GM18951 (cell line): ENCODE data around the gene PAM.

Experiments used
- POLR2A ChIP-seq: IDR thresholded peaks from 4 replicates; pipeline ENCODE4 v1.6.1; 2011; ENCODE audit warnings: mild to moderate bottlenecking; ENCODE audit not compliant: insufficient read length, insufficient read depth; ENCODE audit errors: extremely low read depth
- in situ Hi-C: fragments of 300-500 bp; cut with MboI; formaldehyde crosslinking; loops from one replicate; pipeline ENCODE4 v1.12.0; 2022; ENCODE audit warnings: low sequenced_read_pairs, mixed read lengths, inconsistent platforms; ENCODE audit not compliant: unreplicated experiment

PAM gene

DNA sequence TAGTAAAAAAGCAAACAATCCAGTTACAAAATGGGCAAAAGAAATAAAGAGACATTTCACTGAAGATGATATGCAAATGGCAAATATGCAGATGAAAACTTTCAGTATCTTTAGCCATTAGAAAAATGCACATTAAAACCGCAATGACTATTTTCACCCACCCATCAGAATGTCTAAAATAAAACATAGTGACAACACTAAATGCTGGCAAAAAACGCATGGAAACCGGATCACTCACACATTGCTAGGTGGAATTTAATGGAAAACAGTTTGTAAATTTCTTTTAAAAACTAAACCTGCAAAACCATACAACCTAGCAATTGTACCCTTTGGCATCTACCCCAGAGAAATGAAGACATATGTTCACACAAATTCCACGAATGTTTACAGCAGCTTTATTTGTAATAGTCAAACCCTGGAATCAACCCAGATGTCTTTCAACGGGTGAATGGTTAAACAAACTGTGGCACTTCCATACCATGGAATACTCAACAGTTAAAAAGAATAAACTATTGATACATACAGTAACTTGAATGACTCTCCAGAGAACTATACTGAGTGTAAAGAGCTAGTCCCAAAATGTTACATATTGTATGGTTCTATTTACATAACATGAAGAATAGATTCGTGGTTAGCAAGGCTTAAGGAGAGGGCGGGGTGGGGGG, 17.2 kb upstream of the PAM start:
- TF ChIP-seq POLR2A = no peak
- in situ Hi-C loops = no loop called here

DNA sequence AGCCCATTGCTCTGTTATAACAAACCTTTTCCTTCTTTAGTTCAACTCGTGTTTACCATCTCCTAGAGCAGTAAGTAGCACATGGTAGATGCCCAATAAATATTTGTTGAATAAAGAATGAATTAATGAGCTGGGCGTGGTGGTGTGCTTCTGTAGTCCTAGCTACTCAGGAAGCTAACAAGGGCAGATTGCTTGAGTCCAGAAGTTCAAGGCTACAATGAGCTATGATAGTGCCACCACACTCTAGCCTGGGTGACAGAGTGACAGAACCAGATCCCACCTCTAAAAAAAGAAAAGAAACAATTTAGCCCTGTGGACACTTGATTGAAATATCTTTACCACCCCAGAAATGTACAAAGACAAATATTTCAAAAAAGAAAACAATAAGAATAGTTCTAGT, 14.6 kb upstream of the PAM start:
- in situ Hi-C loops = no loop called here
- no peak for TF ChIP-seq POLR2A

DNA sequence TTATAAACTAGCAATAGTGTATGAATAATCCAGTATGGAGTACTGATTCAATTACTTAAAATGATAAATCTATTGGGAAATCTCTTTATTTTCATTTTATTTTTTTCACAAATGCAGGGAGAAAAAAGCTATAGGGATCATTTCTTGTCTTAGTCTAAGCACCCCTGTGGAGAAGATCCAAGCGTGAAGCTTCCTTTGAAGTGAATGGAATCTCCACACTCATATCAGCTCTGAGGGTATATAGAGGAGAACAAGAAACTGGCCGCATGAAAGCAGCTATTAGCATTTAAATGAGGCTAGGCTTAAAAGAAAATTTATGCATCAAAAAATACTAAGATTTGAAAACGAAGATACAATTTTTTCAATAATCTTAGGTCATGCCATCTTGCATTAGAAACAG, 12.9 kb upstream of the PAM start:
- in situ Hi-C loops = no loop called here
- no peak for TF ChIP-seq POLR2A

DNA sequence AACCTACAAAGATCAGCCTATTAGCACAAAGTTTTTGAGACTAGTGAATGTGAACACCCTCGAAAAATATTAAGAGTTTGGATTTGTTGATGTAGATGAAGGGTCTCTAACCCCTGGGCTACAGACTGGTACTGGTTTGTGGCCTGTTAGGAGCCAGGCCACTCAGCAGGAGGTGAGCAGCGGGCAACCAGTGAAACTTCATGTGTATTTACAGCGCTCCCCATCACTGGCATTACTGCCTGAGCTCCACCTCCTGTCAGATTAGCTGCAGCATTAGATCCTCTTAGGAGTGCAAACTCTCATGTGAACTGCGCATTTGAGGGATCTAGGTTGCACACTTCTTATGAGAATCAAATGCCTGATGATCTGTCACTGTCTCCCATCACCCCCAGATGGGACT, 11.2 kb upstream of the PAM start:
- in situ Hi-C loops = no loop called here
- no peak for TF ChIP-seq POLR2A

DNA sequence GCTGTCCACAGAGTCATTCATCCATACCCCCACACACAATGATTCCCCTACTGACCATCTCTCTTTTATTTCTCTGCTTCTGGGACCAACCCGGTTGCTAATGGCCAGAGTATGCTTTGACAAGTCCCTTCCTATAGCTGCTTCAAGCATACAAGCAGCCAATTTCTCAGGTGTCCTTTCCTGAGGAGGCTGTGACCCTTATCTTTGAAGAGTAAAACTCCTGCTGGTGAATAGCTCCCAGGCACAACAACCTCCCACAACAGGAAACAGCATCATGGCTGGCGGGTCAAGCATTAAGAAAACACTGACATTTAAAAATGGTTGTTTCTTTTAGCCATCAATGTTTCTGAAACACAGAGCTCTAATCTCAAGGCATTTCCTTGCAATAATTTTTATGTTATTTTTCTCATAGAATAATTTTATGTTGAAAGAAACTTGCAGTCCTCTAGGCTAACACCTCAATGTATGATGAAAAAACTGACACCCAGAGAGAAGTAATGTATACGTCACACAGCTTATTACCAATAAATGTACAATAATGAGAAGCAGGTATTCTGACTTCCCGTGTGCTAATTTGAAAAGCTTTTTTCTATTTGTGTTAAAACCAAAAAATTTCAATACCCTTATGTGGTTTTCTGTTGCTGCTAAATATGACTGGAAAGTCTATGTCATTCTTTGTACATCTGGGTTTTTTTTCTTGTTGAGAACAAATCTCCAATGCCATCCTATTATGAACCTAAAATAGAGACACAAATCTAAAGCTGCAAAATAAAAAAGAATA, 7.5 kb upstream of the PAM start:
- in situ Hi-C loops = no loop called here
- TF ChIP-seq POLR2A = no peak

DNA sequence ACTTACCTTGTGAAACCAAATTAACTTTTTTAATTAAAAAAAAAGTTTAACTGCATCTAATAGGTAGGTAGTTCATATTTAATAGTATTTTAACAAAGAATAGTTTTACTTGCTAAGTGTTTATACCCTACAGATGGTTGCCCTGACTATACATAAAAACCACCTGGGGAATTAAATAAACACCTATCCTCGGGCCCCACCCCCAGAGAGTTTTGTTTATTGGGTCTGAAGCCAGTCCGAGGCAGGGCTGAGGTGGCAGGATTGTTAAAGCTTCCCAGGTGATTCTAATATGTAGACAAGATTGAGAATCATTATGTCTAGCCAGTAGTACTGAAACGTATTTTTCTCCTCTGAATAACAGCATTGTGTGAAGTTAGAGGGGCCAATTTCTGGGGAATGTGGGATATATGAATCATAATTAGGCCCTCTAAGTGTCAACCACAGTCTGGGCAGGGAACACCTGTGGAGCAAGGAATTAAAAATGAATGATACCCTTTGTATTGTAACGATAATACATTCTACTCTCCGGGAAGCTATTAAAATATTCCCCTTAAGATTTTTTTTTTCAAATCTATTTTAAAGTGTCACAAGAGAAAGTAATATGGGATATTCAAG, 5.6 kb upstream of the PAM start:
- no peak for TF ChIP-seq POLR2A
- in situ Hi-C loops = loop anchor here (25.0 kb wide), 1 partner anchor 388 kb away; no protein-coding TSS in a partner anchor

DNA sequence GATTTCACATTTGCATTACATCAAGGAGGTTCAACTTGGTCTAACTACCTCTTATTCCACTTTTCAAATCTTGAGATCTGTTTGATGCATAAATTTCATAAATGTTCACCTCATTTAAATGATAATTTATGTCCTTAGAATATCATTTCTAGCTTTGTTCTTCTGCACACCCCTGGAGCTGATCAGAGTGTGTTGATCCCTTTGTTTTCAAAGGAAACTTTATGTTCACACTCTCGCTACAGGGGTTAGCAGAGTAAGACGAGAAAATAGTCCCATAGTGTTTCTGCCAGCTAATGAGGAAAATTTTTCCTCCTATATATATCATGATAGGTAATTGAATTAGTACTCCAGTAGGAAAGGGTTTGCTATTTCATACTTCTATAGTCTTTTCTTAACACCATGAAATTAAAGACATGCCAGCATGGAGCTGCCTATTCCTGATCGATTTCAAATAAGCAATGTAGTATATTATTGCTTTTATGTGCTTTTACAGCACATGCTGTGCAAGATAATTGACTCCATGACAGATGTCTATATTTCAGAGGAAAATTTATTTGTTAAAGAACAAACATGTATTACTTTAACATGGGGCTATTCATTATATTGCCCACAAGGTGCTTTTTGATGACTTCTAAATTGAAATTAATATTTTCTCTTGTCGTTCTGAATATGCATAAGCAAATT, 4.8 kb upstream of the PAM start:
- TF ChIP-seq POLR2A = no peak
- in situ Hi-C loops = loop anchor here (25.0 kb wide), 1 partner anchor 387 kb away; no protein-coding TSS in a partner anchor

DNA sequence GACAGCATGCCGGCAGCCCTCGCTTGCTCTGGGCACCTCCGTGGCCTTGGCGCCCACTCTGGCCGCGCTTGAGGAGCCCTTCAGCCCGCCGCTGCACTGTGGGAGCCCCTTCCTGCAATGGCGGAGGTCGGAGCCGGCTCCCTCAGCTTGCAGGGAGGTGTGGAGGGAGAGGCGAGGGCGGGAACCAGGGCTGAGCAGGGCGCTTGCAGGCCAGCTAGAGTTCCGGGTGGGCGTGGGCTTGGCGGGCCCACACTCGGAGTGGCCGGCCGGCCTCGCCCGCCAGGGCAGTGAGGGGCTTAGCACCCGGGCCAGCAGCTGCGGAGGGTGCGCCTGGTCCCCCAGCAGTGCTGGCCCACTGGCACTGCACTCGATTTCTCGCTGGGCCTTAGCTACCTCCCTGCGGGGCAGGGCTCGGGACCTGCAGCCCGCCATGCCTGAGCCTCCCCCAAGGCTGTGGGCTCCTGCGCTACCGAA, 3.2 kb upstream of the PAM start:
- in situ Hi-C loops = loop anchor here (25.0 kb wide), 1 partner anchor 385 kb away; no protein-coding TSS in a partner anchor

DNA sequence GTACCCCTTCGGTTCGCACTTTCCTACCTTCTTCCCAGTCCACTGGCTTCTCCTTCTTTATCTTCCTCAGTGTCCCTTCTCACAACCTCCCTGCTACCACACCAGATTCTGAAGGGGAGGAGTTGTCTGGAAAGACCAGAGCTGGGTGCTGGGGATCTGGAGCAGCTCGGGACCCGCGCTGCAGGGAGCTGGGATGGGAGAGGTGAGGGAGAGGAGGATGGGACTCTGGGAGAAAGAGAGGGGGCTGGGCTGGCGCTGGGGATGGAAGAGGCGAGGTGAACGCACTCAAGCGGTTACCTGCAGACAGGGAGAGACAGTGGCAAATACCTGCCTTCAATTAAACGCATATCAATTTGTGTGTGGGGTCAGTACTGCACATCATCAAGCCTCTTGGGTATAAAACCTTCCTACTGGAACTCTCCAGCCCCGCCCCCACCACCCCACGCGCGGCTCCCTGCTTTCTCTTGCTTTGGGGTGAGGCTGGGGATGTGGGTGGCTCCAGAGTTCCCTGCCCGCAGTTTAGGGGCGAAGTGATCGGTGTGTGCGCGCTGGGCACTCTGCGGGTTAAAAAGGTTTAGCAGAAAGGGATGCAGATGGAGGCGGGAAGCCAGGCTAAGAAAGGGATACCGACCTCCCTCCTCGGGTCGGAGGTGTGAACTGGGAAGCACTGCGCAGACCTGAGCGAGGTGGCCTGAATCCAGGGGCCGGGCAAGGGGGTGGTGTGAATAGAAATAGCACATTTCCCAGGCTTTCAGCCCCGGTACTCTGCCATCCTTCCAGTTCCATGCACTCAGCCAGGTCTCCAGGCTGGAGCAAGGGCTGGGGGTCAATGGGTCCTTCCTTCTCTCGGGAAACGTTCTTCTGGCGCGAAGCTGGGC, 977 bp upstream of the PAM start:
- TF ChIP-seq POLR2A = no peak
- in situ Hi-C loops = loop anchor here (25.0 kb wide), 1 partner anchor 383 kb away; no protein-coding TSS in a partner anchor

DNA sequence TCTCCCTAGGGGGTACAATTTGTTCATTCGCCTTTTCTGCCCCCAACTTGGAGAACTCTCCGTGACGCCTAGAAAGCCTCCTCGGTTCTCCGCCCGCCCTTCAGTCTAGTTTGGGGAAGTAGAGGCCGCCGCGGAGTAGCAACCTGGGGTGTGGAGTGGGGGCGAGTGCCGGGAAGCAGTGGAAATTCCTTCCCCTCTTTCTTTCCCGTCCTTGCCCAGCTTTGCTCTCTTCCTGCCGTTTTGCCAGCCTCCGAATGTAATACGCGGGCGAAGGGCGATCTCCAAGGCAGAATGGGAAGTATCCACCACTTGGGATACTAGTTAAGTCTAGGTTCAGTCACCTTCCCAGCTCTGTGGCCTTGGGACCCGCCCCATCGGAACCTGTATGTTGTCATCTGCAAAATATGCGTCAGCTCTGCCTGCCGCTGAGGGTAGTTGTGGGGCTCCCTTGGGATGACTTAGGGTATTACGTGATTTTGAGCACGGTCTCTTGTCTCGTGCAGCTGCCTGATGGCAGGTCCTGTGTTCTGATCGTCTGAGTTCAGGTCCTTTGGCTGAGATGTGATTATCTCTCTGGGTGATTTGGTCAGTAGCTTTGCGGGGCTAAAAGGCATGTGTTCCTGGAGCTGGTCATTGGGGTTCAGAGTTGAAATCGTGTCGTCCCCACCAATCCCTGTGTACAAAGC, 724 bp downstream of the PAM start:
- TF ChIP-seq POLR2A = peak; percentile 27
- in situ Hi-C loops = loop anchor here (25.0 kb wide), 1 partner anchor 381 kb away; no protein-coding TSS in a partner anchor

DNA sequence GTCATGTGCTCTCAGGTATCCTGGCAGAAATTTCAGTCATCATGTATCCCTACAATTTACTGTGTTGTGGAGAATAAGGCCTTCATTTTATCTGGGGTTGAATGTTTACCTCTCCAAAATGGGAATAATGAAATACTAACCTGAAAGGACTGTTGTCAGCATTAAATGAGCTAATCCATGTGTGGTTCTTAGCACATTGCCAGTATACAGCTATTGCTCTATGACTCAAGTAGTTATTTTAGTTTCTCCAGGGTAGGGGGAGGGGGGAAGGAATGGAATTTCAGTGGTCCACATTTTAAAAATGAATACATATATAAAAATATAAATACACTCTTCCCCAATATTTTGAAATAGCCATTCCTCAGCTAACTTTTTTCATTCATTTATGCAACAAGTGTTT, 3.5 kb downstream of the PAM start:
- in situ Hi-C loops = loop anchor here (25.0 kb wide), 1 partner anchor 379 kb away; no protein-coding TSS in a partner anchor
- no peak for TF ChIP-seq POLR2A
